ENCODE results near the gene E2F4. TPM values are rescaled to one million over a fixed set of nuclear protein-coding genes. Genes with fewer than 3 reads are reported as not detected.

The E2F4 gene
- total and polyA plus RNA-seq, 2 of the 13 experiments (the other 11 are each of a cell fraction or from before 2014, with no cell fraction given), result 84.8 to 91.2 TPM

GRCh38 chr16:67170949-67171649, 20.9 kb upstream of the E2F4 start (continued):
- no peak for TF ChIP-seq ZNF292 (CRISPR knock-in tag; IDR thresholded peaks at IDR 0.05; ENCODE audit: borderline replicate concordance, low read depth)
- TF ChIP-seq SKI (IDR thresholded peaks at IDR 0.05; ENCODE audit: partially characterized antibody), result no peak
- no peak for TF ChIP-seq SIX1 (CRISPR knock-in tag; IDR thresholded peaks at IDR 0.05; ENCODE audit: borderline replicate concordance)
- no peak for TF ChIP-seq ZNF17 (CRISPR knock-in tag; IDR thresholded peaks at IDR 0.05)
- TF ChIP-seq, protein P1, sequence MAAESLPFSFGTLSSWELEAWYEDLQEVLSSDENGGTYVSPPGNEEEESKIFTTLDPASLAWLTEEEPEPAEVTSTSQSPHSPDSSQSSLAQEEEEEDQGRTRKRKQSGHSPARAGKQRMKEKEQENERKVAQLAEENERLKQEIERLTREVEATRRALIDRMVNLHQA (CRISPR knock-in tag; IDR thresholded peaks at IDR 0.05), result no peak
- TF ChIP-seq ZFYVE20 (CRISPR knock-in tag; IDR thresholded peaks at IDR 0.05; ENCODE audit: borderline replicate concordance, low read depth), result no peak
- TF ChIP-seq DMTF1 (CRISPR knock-in tag; IDR thresholded peaks at IDR 0.05), result no peak
- TF ChIP-seq NRL (CRISPR knock-in tag; IDR thresholded peaks at IDR 0.05; ENCODE audit: borderline replicate concordance), result no peak
- no peak for TF ChIP-seq MTA3 (CRISPR knock-in tag; IDR thresholded peaks at IDR 0.05)
- TF ChIP-seq, protein P2, sequence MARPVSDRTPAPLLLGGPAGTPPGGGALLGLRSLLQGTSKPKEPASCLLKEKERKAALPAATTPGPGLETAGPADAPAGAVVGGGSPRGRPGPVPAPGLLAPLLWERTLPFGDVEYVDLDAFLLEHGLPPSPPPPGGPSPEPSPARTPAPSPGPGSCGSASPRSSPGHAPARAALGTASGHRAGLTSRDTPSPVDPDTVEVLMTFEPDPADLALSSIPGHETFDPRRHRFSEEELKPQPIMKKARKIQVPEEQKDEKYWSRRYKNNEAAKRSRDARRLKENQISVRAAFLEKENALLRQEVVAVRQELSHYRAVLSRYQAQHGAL (CRISPR knock-in tag; IDR thresholded peaks at IDR 0.05; ENCODE audit: not compliant biosample characterization), result no peak
- no peak for TF ChIP-seq BHLHE40 (IDR thresholded peaks at IDR 0.05; ENCODE audit: low read length)
- TF ChIP-seq ZNF564 (CRISPR knock-in tag; IDR thresholded peaks at IDR 0.05), result no peak
- TF ChIP-seq SP5 (CRISPR knock-in tag; IDR thresholded peaks at IDR 0.05; ENCODE audit: borderline replicate concordance, low read depth), result no peak
- TF ChIP-seq MAF1 (CRISPR knock-in tag; IDR thresholded peaks at IDR 0.05; ENCODE audit: borderline replicate concordance), result no peak
- TF ChIP-seq ZNF207 (IDR thresholded peaks at IDR 0.05; ENCODE audit: borderline replicate concordance), result no peak
- TF ChIP-seq NONO (IDR thresholded peaks at IDR 0.05), result no peak
- 0 out of 2 replicates have a peak, but pooled peaks have one; percentile 16 for TF ChIP-seq NONO (CRISPR knock-in tag; conservative IDR thresholded peaks at IDR 0.05)
- TF ChIP-seq EHMT2 (IDR thresholded peaks at IDR 0.05; ENCODE audit: borderline replicate concordance, low read depth, low read length), result no peak
- TF ChIP-seq ZNF3 (CRISPR knock-in tag; IDR thresholded peaks at IDR 0.05), result no peak
- TF ChIP-seq ZBTB4 (CRISPR knock-in tag; IDR thresholded peaks at IDR 0.05; ENCODE audit: borderline replicate concordance), result no peak
- TF ChIP-seq SAP130 (CRISPR knock-in tag; IDR thresholded peaks at IDR 0.05; ENCODE audit: low read depth), result peak; percentile 70
- TF ChIP-seq SMARCE1 (IDR thresholded peaks at IDR 0.05; ENCODE audit: borderline replicate concordance), result no peak
- TF ChIP-seq ZNF629 (CRISPR knock-in tag; conservative IDR thresholded peaks at IDR 0.05), result no peak
